H1 (cell line): ENCODE results near the gene KLHL8. TPM values are rescaled to one million over a fixed set of nuclear protein-coding genes. Genes with fewer than 3 reads are reported as not detected.

Experiments used
- CTCF ChIA-PET: fragments of 300-600 bp; sonication (Branson Sonifier 250); formaldehyde crosslinking; loops from one replicate; lab custom pipeline; 2021; ENCODE audit not compliant: partially characterized antibody; lab: Charles Lee
- POLR2A ChIA-PET: fragments of 300-600 bp; sonication (Branson Sonifier 250); formaldehyde crosslinking; loops from one replicate; lab custom pipeline; 2021; ENCODE audit warnings: inconsistent platforms; ENCODE audit not compliant: partially characterized antibody; lab: Charles Lee
- DNase-seq, 2 experiments: peaks; one replicate each; pipeline versions ENCODE4 v3.0.0 to v3.0.0-alpha.2; 2010 to 2022; ENCODE audit warnings: low spot score in 2 of 2, low read depth in 1 of 2, mixed read lengths in 1 of 2
- FAIRE-seq: peaks from 2 replicates; lab custom pipeline; 2011; peaks lifted over from hg19 to GRCh38; lab: Jason Lieb, UNC
- H2AFZ ChIP-seq: 2 replicates; pipeline ENCODE4 v1.8.1; 2012; ENCODE audit warnings: low read length, inconsistent platforms
- H2AK5ac ChIP-seq: 2 replicates; pipeline ENCODE4 v1.6.1; 2013; ENCODE audit warnings: low read depth, low read length
- H2BK120ac ChIP-seq: replicated peaks from 2 replicates; pipeline ENCODE3; 2013; ENCODE audit warnings: low read depth, low read length, inconsistent platforms
- H2BK12ac ChIP-seq: 2 replicates; pipeline ENCODE4 v1.6.1; 2013; ENCODE audit warnings: low read depth, low read length
- H2BK15ac ChIP-seq: 2 replicates; pipeline ENCODE4 v1.6.1; 2013; ENCODE audit warnings: low read length
- H2BK20ac ChIP-seq: 2 replicates; pipeline ENCODE4 v1.6.1; 2013; ENCODE audit warnings: low read length
- H2BK5ac ChIP-seq: 2 replicates; pipeline ENCODE4 v1.6.1; 2013; ENCODE audit warnings: low read depth, low read length
- H3K14ac ChIP-seq: 2 replicates; pipeline ENCODE4 v1.6.1; 2013; ENCODE audit warnings: inconsistent platforms; ENCODE audit not compliant: insufficient read length
- H3K18ac ChIP-seq: 2 replicates; pipeline ENCODE4 v1.6.1; 2013; ENCODE audit warnings: low read length; ENCODE audit errors: extremely low read depth
- H3K23ac ChIP-seq: 2 replicates; pipeline ENCODE4 v1.6.1; 2013; ENCODE audit warnings: inconsistent platforms; ENCODE audit not compliant: insufficient read length
- H3K23me2 ChIP-seq: 2 replicates; pipeline ENCODE4 v1.6.1; 2013; ENCODE audit warnings: low read depth, low read length
- H3K27ac ChIP-seq: 2 replicates; pipeline ENCODE4 v1.6.1; 2011; ENCODE audit warnings: low read depth, low read length, inconsistent platforms
- H3K27me3 ChIP-seq, 4 experiments: replicated peaks in 1 of 4; 1 replicate in 1 of 4; 2 replicates in 3 of 4; pipeline versions ENCODE4 v1.6.1 to v1.8.1; 2011 to 2013; ENCODE audit warnings: low read length in 3 of 4, mild to moderate bottlenecking in 3 of 4, inconsistent platforms in 2 of 4, mixed read lengths in 2 of 4, moderate library complexity in 1 of 4; ENCODE audit not compliant: control insufficient read depth in 3 of 4, insufficient read depth in 3 of 4; ENCODE audit errors: extremely low read depth in 1 of 4
- H3K36me3 ChIP-seq, 4 experiments: 2 replicates each; pipeline versions ENCODE4 v1.6.1 to v1.8.1; 2011 to 2013; ENCODE audit warnings: mild to moderate bottlenecking in 4 of 4, low read length in 3 of 4, moderate library complexity in 2 of 4, control low read depth in 1 of 4, inconsistent platforms in 1 of 4; ENCODE audit not compliant: insufficient read depth in 4 of 4, control insufficient read depth in 2 of 4
- H3K4ac ChIP-seq: replicated peaks from 2 replicates; pipeline ENCODE3; 2013; ENCODE audit warnings: low read length, low read depth, mixed read lengths, inconsistent platforms; ENCODE audit not compliant: insufficient read length
- H3K4me1 ChIP-seq, 4 experiments: replicated peaks in 1 of 4; 1 replicate in 1 of 4; 2 replicates in 3 of 4; pipeline versions ENCODE4 v1.6.1 to v1.8.1; 2011 to 2013; ENCODE audit warnings: low read length in 3 of 4, inconsistent platforms in 2 of 4, mixed read lengths in 1 of 4; ENCODE audit not compliant: insufficient read depth in 4 of 4, control insufficient read depth in 3 of 4
- H3K4me2 ChIP-seq, 2 experiments: 2 replicates each; pipeline versions ENCODE4 v1.6.1 to v1.8.1; 2011 to 2013; ENCODE audit warnings: low read depth in 2 of 2, low read length in 2 of 2, control low read depth in 1 of 2, inconsistent platforms in 1 of 2, mild to moderate bottlenecking in 1 of 2; ENCODE audit not compliant: insufficient read depth in 1 of 2
- H3K4me3 ChIP-seq, 4 experiments: fragments of 200-600, 300-600 bp in 1 of 4; sonication (generic), shearing (Covaris generic), sonication (Bioruptor Twin) in 1 of 4; 2 replicates each; pipeline versions ENCODE4 v1.5.1 to v1.8.1; 2011 to 2016; ENCODE audit warnings: low read length in 4 of 4, low read depth in 3 of 4, control low read depth in 2 of 4, inconsistent platforms in 2 of 4, mild to moderate bottlenecking in 2 of 4, mixed read lengths in 1 of 4, moderate library complexity in 1 of 4; ENCODE audit not compliant: insufficient read depth in 2 of 4; ENCODE audit errors: extremely low read depth in 1 of 4
- H3K56ac ChIP-seq: replicated peaks from 2 replicates; pipeline ENCODE3; 2013; ENCODE audit warnings: low read depth, mild to moderate bottlenecking, mixed read lengths, low read length, inconsistent platforms; ENCODE audit not compliant: insufficient read length
- H3K79me1 ChIP-seq: 2 replicates; pipeline ENCODE4 v1.6.1; 2013; ENCODE audit warnings: low read depth, low read length, control low read depth
- H3K79me2 ChIP-seq, 2 experiments: 2 replicates each; pipeline versions ENCODE4 v1.6.1 to v1.8.1; 2012 to 2013; ENCODE audit warnings: low read length in 2 of 2, mild to moderate bottlenecking in 2 of 2, inconsistent platforms in 1 of 2; ENCODE audit not compliant: insufficient read depth in 2 of 2, control insufficient read depth in 1 of 2
- H3K9ac ChIP-seq, 4 experiments: replicated peaks in 1 of 4; 1 replicate in 1 of 4; 2 replicates in 3 of 4; pipeline versions ENCODE4 v1.6.1 to v1.8.1; 2011 to 2013; ENCODE audit warnings: low read depth in 3 of 4, low read length in 3 of 4, control low read depth in 2 of 4, mild to moderate bottlenecking in 2 of 4, moderate library complexity in 2 of 4, inconsistent platforms in 1 of 4; ENCODE audit errors: extremely low read depth in 1 of 4
- H3K9me3 ChIP-seq, 2 experiments: 2 replicates each; pipeline versions ENCODE4 v1.6.1 to v1.8.1; 2012 to 2013; ENCODE audit warnings: mild to moderate bottlenecking in 2 of 2, moderate library complexity in 2 of 2, control low read depth in 1 of 2, inconsistent platforms in 1 of 2, low read depth in 1 of 2, low read length in 1 of 2, mixed read lengths in 1 of 2; ENCODE audit not compliant: insufficient read depth in 2 of 2
- H4K20me1 ChIP-seq, 2 experiments: replicated peaks in 1 of 2; 2 replicates each; pipeline versions ENCODE3 to v1.8.1; 2011 to 2013; ENCODE audit warnings: inconsistent platforms in 2 of 2, low read length in 2 of 2, mild to moderate bottlenecking in 1 of 2; ENCODE audit not compliant: insufficient read depth in 2 of 2, control insufficient read depth in 1 of 2
- H4K5ac ChIP-seq: 2 replicates; pipeline ENCODE4 v1.6.1; 2013; ENCODE audit warnings: low read length, low read depth, mixed read lengths, inconsistent platforms; ENCODE audit not compliant: insufficient read length
- H4K8ac ChIP-seq: 2 replicates; pipeline ENCODE4 v1.8.0; 2013; ENCODE audit warnings: mild to moderate bottlenecking, moderate library complexity, low read length, inconsistent platforms; ENCODE audit not compliant: insufficient read depth; ENCODE audit errors: extremely low read depth
- H4K91ac ChIP-seq: replicated peaks from 2 replicates; pipeline ENCODE3; 2013; ENCODE audit warnings: low read length, mixed read lengths, inconsistent platforms; ENCODE audit not compliant: insufficient read length
- BCL11A ChIP-seq, 2 experiments: IDR thresholded peaks; one replicate each; pipeline ENCODE4 v1.6.1; 2011; ENCODE audit warnings: low read depth in 2 of 2, low read length in 2 of 2, mild to moderate bottlenecking in 2 of 2
- CEBPB ChIP-seq: IDR thresholded peaks from 2 replicates; pipeline ENCODE4 v1.6.1; 2012; ENCODE audit warnings: low read depth, low read length
- NRF1 ChIP-seq: IDR thresholded peaks from 2 replicates; pipeline ENCODE4 v1.6.1; 2011; ENCODE audit warnings: mild to moderate bottlenecking, low read depth, low read length, improper control_type of control experiment
- RXRA ChIP-seq: IDR thresholded peaks from 2 replicates; pipeline ENCODE4 v1.6.1; 2011; ENCODE audit warnings: low read depth, mild to moderate bottlenecking, low read length, moderate library complexity; ENCODE audit not compliant: insufficient read depth
- SP4 ChIP-seq: IDR thresholded peaks from 2 replicates; pipeline ENCODE4 v1.6.1; 2012; ENCODE audit warnings: low read length, inconsistent platforms
- TAF7 ChIP-seq: optimal IDR thresholded peaks from 2 replicates; pipeline ENCODE3; 2011; ENCODE audit warnings: low read depth, mild to moderate bottlenecking, inconsistent platforms, low read length, moderate library complexity, borderline replicate concordance
- WGBS, 2 experiments: shearing (Covaris generic) in 1 of 2; methylation state at CpG; one replicate each; pipeline versions ENCODE4 v1.1.6 to v1.1.7; 2013 to 2015; ENCODE audit warnings: low lambda C conversion rate in 2 of 2, mixed read lengths in 2 of 2, inconsistent platforms in 1 of 2, low coverage in 1 of 2, missing lambda C conversion rate in 1 of 2; ENCODE audit not compliant: insufficient replicate concordance in 2 of 2, insufficient coverage in 1 of 2, insufficient read length in 1 of 2; ENCODE audit errors: extremely low coverage in 1 of 2, missing lambda C conversion rate in 1 of 2; 5-methylcytosine and 5-hydroxymethylcytosine counted together
- polyA plus RNA-seq, 7 experiments: library from polyadenylated mRNA; depleted of rRNA in 3 of 7; stranded (reverse) in 5 of 7; unstranded in 2 of 7; fragments of >200 nt in 5 of 7; fragments of 200-250 nt in 2 of 7; gene quantifications; 1 replicate in 5 of 7; 2 replicates in 1 of 7; 4 replicates in 1 of 7; pipeline versions ENCODE4 v1.2.1 to v1.2.3, GENCODE V29; 2011 to 2013; ENCODE audit warnings: missing spikeins in 2 of 7, mixed read lengths in 2 of 7
- total RNA-seq: library from RNA; stranded (reverse); fragmentation: NEBNext Ultra II Directional; extraction: Animal tissue kit (Norgen Biotek cat#: 25700); gene quantifications from 2 replicates; pipeline ENCODE4 v1.2.1, GENCODE V29; 2021

KLHL8 gene
- total and polyA plus RNA-seq, 2 of the 8 experiments (the other 6 are each of a cell fraction or from before 2014, with no cell fraction given), result 0.94 to 8.1 TPM

- FAIRE-seq (no peak), DNase-seq (no peak)
- H4K8ac ChIP-seq, result no peak overlapping the region
- no peak overlapping the region for H2BK5ac ChIP-seq
- no peaks in the 10 kb centered on the region; the same call in 1 of the 2 replicates for H3K79me1 ChIP-seq
- no peak overlapping the region for H3K18ac ChIP-seq
- no peaks in the 10 kb centered on the region for H3K9me3 ChIP-seq
- no peak overlapping the region for H4K91ac ChIP-seq
- no peaks in the 10 kb centered on the region for H3K27me3 ChIP-seq
- H3K4ac ChIP-seq, result no peak overlapping the region
- no peak overlapping the region for H3K4me2 ChIP-seq
- H3K79me2 ChIP-seq, result peaks cover 0 to 15% of the 10 kb centered on the region in 2 experiments; a peak in 2 of 4 replicates
- peaks cover 6 to 51% (median 20%) of the 10 kb centered on the region in 4 experiments for H3K36me3 ChIP-seq
- no peak overlapping the region for H3K9ac ChIP-seq
- no peak overlapping the region for H2BK20ac ChIP-seq
- no peak overlapping the region for H2BK12ac ChIP-seq
- H2AK5ac ChIP-seq, result no peak overlapping the region
- no peak overlapping the region for H3K23ac ChIP-seq
- H2BK15ac ChIP-seq, result no peak overlapping the region
- no peak overlapping the region for H4K5ac ChIP-seq
- no peak overlapping the region for H2BK120ac ChIP-seq
- WGBS, 2 experiments, result 94% methylated on average over 1 of the region's 1 CpG; no CpG with 5 or more reads in 1 of the 2 experiments
- no peak overlapping the region for H3K56ac ChIP-seq
- peaks cover 1 to 3% of the 10 kb centered on the region in 2 experiments for H4K20me1 ChIP-seq
- POLR2A ChIA-PET, result no interaction called here
- CTCF ChIA-PET, result interaction anchor here (0.6 to 4.1 kb wide), 10 partner anchors 18 to 213 kb away, joined by 3 to 21 read pairs (median 6); no protein-coding TSS in a partner anchor
- H3K23me2 ChIP-seq, result no peaks in the 10 kb centered on the region; the same call in 1 of the 2 replicates
- H3K27ac ChIP-seq, result no peak overlapping the region
- no peak overlapping the region for H2AFZ ChIP-seq
- no peak overlapping the region for H3K4me3 ChIP-seq
- peaks cover 0 to 5% (median 2%) of the 10 kb centered on the region in 4 experiments; a peak in 4 of 7 replicates for H3K4me1 ChIP-seq
- no peak overlapping the region for H3K14ac ChIP-seq
- TF ChIP-seq SP4, result no peak
- TF ChIP-seq RXRA, result no peak
- TF ChIP-seq TAF7, result no peak
- TF ChIP-seq CEBPB, result no peak
- no peak for TF ChIP-seq BCL11A (IDR thresholded peaks at IDR 0.05; ENCODE audit: low read depth in 2 of 2, low read length in 2 of 2)
- TF ChIP-seq NRF1, result no peak
Measured at GRCh38 chr4:87116231-87116630, 104.2 kb downstream of the KLHL8 start.
